ENCODE results near the gene ADAMTS9. TPM values are rescaled to one million over a fixed set of nuclear protein-coding genes. Genes with fewer than 3 reads are reported as not detected.

The ADAMTS9 gene
- total RNA-seq, 1 experiment from 2014 or later: 1.2 TPM

DNA sequence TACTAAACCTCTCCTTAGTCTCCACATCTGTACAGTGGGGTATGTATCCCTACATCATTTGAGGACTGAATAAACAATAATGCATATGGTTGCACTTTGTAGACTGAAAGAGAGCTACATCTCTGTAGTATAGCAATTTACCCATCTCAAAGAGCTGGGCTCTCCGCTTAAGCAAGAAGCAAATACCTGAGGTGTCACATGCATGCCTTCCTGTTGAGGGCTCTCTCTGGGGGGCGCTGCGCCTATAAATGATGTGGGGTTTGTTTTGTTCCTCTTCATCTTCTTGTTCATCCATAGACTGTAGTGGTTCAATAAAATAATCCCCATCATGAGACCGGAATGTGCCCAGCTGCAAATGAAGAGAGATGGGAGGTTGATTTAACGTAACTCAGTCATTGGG, 6.8 kb downstream of the ADAMTS9 start:
- H3K4me3 ChIP-seq: no peak overlapping the region
- H3K4me2 ChIP-seq: no peak overlapping the region
- no TSS peak for BruUV-seq (replicated peaks)
- no peaks in the 10 kb centered on the region for H3K9me2 ChIP-seq (ENCODE audit: insufficient read depth)
- TF ChIP-seq, protein P1, sequence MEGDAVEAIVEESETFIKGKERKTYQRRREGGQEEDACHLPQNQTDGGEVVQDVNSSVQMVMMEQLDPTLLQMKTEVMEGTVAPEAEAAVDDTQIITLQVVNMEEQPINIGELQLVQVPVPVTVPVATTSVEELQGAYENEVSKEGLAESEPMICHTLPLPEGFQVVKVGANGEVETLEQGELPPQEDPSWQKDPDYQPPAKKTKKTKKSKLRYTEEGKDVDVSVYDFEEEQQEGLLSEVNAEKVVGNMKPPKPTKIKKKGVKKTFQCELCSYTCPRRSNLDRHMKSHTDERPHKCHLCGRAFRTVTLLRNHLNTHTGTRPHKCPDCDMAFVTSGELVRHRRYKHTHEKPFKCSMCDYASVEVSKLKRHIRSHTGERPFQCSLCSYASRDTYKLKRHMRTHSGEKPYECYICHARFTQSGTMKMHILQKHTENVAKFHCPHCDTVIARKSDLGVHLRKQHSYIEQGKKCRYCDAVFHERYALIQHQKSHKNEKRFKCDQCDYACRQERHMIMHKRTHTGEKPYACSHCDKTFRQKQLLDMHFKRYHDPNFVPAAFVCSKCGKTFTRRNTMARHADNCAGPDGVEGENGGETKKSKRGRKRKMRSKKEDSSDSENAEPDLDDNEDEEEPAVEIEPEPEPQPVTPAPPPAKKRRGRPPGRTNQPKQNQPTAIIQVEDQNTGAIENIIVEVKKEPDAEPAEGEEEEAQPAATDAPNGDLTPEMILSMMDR (conservative IDR thresholded peaks at IDR 0.05): no peak
- no peak for TF ChIP-seq EZH2 (IDR thresholded peaks at IDR 0.05; ENCODE audit: low read depth)
- H3F3A ChIP-seq (ENCODE audit: insufficient read depth, low read depth): peaks cover under 1% of the 10 kb centered on the region
- ChIA-PET POLR2A (ENCODE audit: unreplicated experiment) (no interaction called here), CTCF (no interaction called here)
- DNase-seq: no peak
- no peaks in the 10 kb centered on the region for H3K36me3 ChIP-seq (ENCODE audit: low read depth)
- H3K79me2 ChIP-seq (ENCODE audit: low read depth): 0 out of 2 replicates have a peak, but pooled peaks cover 5% of the 10 kb centered on the region
- no peaks in the 10 kb centered on the region for H4K20me1 ChIP-seq (ENCODE audit: insufficient read depth)
- H3K9me3 ChIP-seq (ENCODE audit: insufficient read depth, low read depth): no peaks in the 10 kb centered on the region
- H3K4me1 ChIP-seq (replicated peaks; ENCODE audit: insufficient read depth): no peaks in the 10 kb centered on the region
- intact Hi-C loops (cut with micrococcal nuclease; ENCODE audit: unreplicated experiment): loop anchor here (10.0 kb wide), 1 partner anchor 494 kb away; no protein-coding TSS in a partner anchor
- H3K27me3 ChIP-seq (ENCODE audit: insufficient read depth, low read depth): no peaks in the 10 kb centered on the region
- H3K27ac ChIP-seq: no peak overlapping the region
- H2AFZ ChIP-seq: no peak overlapping the region

DNA sequence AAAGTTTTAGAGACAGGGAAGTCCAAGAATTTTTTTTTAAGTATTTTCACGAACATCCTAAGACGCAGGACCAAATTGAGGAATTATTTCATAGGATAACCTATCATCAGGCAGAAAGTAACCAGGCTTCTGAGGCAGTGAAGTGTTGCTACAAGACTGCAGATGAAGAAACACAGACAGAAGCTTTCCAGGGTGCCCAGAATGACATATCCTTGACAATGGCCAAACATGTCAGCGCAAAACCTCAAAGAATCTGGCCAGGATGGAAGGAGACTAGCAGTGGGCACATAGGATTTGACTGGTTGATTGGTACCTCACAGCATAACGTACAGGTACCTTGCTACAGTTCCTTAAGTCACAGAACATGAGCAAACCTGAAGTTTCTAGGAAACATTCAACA, 7.5 kb downstream of the ADAMTS9 start:
- CTCF ChIA-PET: no interaction called here

DNA sequence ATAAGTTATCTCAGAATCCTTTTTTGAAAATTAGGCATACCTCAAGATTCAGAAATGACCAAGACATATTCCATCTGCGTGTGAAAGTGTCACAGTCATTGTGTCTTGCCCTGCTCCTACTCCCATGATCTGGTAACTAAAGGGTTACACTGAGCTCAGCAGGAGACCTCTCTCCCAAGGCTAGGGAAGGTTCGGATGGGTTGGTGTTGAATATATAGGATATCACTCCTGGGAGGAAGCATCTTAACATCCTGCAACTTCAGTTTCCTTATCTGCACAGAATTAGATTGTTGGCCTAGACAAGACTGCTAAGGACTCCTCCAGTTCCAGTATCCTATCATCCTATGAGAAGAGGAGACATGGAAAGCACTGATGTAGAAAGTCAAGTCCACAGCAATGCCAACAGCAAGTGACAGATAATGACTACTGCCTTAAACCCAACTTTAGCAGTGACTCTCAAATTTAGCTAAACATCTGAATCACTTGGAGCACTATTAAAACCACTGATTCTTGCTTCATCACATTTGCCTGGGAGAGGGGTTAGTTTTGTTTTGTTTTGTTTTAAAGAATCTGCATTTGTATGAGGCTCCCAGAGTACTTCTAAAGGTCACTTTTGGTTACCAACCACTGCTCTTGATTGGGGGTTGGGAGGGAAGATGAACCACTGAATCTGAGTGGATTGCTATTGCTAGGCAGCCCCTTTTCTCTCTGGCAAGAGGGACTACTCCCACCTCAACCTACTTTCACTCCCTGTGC, 9.7 kb downstream of the ADAMTS9 start:
- no peak overlapping the region for H2AFZ ChIP-seq
- CTCF ChIA-PET: no interaction called here
- TF ChIP-seq, protein P1 (conservative IDR thresholded peaks at IDR 0.05): no peak
- no peak for TF ChIP-seq EZH2 (IDR thresholded peaks at IDR 0.05; ENCODE audit: low read depth)
- H3K79me2 ChIP-seq (ENCODE audit: low read depth): no peaks in the 10 kb centered on the region
- H3K9me2 ChIP-seq (ENCODE audit: insufficient read depth): no peaks in the 10 kb centered on the region
- intact Hi-C loops (cut with micrococcal nuclease; ENCODE audit: unreplicated experiment): no loop called here
- H3F3A ChIP-seq (ENCODE audit: insufficient read depth, low read depth): no peaks in the 10 kb centered on the region
- no peak overlapping the region for H3K4me3 ChIP-seq
- no TSS peak for BruUV-seq (replicated peaks)
- H3K4me2 ChIP-seq: no peak overlapping the region
- no peaks in the 10 kb centered on the region for H3K4me1 ChIP-seq (replicated peaks; ENCODE audit: insufficient read depth)
- no peak for DNase-seq
- no peaks in the 10 kb centered on the region for H3K36me3 ChIP-seq (ENCODE audit: low read depth)
- POLR2A ChIA-PET (ENCODE audit: unreplicated experiment): no interaction called here
- no peaks in the 10 kb centered on the region for H3K27me3 ChIP-seq (ENCODE audit: insufficient read depth, low read depth)
- H3K9me3 ChIP-seq (ENCODE audit: insufficient read depth, low read depth): no peaks in the 10 kb centered on the region
- H4K20me1 ChIP-seq (ENCODE audit: insufficient read depth): no peaks in the 10 kb centered on the region
- H3K27ac ChIP-seq: no peak overlapping the region

More for the DNA sequence above, 7.5 kb downstream of the ADAMTS9 start:
- H3K79me2 ChIP-seq (ENCODE audit: low read depth): 0 out of 2 replicates have a peak, but pooled peaks cover 5% of the 10 kb centered on the region
- TF ChIP-seq EZH2 (IDR thresholded peaks at IDR 0.05; ENCODE audit: low read depth): no peak
- TF ChIP-seq, protein P1 (conservative IDR thresholded peaks at IDR 0.05): no peak
- intact Hi-C loops (cut with micrococcal nuclease; ENCODE audit: unreplicated experiment): loop anchor here (10.0 kb wide), 1 partner anchor 494 kb away; no protein-coding TSS in a partner anchor
- H3K4me2 ChIP-seq: no peak overlapping the region
- H3K4me1 ChIP-seq (replicated peaks; ENCODE audit: insufficient read depth): no peaks in the 10 kb centered on the region
- DNase-seq: no peak
- H3K4me3 ChIP-seq: no peak overlapping the region
- H2AFZ ChIP-seq: no peak overlapping the region
- no peaks in the 10 kb centered on the region for H3K36me3 ChIP-seq (ENCODE audit: low read depth)
- H4K20me1 ChIP-seq (ENCODE audit: insufficient read depth): no peaks in the 10 kb centered on the region
- POLR2A ChIA-PET (ENCODE audit: unreplicated experiment): no interaction called here
- no peaks in the 10 kb centered on the region for H3F3A ChIP-seq (ENCODE audit: insufficient read depth, low read depth)
- H3K9me3 ChIP-seq (ENCODE audit: insufficient read depth, low read depth): no peaks in the 10 kb centered on the region
- no peaks in the 10 kb centered on the region for H3K9me2 ChIP-seq (ENCODE audit: insufficient read depth)
- no peaks in the 10 kb centered on the region for H3K27me3 ChIP-seq (ENCODE audit: insufficient read depth, low read depth)
- no peak overlapping the region for H3K27ac ChIP-seq
- BruUV-seq (replicated peaks): no TSS peak

Measured in PC-9 (cell line).